GM12875 (cell line): ENCODE measurements around the gene KCNJ2.

Experiments used
- H3K4me3 ChIP-seq: one replicate; pipeline ENCODE4 v1.5.1; 2011; ENCODE audit warnings: low read depth, low read length, control low read depth
- TF ChIP-seq, protein P1 (sequence below): IDR thresholded peaks from 2 replicates; pipeline ENCODE4 v1.5.1; 2011; ENCODE audit warnings: low read depth, mild to moderate bottlenecking, control low read depth, inconsistent platforms, low read length, moderate library complexity, borderline replicate concordance; ENCODE audit not compliant: insufficient read depth

Gene KCNJ2

GRCh38 chr17:70127221-70127873 is 42.0 kb upstream of the KCNJ2 start:
- H3K4me3 ChIP-seq, result no peak overlapping the region
- TF ChIP-seq, protein P1, sequence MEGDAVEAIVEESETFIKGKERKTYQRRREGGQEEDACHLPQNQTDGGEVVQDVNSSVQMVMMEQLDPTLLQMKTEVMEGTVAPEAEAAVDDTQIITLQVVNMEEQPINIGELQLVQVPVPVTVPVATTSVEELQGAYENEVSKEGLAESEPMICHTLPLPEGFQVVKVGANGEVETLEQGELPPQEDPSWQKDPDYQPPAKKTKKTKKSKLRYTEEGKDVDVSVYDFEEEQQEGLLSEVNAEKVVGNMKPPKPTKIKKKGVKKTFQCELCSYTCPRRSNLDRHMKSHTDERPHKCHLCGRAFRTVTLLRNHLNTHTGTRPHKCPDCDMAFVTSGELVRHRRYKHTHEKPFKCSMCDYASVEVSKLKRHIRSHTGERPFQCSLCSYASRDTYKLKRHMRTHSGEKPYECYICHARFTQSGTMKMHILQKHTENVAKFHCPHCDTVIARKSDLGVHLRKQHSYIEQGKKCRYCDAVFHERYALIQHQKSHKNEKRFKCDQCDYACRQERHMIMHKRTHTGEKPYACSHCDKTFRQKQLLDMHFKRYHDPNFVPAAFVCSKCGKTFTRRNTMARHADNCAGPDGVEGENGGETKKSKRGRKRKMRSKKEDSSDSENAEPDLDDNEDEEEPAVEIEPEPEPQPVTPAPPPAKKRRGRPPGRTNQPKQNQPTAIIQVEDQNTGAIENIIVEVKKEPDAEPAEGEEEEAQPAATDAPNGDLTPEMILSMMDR, result no peak

DNA sequence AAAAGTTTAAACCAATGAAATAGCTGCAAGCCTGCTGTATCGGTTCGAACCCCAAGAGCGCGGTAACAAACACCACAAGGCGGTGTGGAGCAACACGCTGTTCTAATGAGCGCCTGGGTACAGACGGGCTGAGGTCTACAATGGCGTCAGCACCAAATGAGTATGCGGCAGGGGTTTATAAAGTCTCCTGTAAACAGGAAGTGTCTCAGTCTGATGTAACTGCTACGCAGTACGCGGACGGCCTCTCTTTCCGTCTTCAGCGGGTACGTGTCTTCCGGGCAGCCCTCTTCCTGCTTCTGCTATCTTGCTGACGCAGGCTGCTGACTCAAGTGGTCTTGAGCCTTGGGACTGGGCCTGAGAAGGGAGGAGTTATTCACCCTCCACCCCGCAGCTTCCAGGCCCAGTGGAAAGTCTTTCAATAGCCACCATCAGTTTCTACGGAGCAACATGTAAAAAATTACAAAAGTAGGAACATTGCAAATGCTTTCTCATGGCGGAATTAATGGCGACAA is 40.5 kb upstream of the KCNJ2 start:
- no peak overlapping the region for H3K4me3 ChIP-seq
- TF ChIP-seq, protein P1, result no peak

DNA sequence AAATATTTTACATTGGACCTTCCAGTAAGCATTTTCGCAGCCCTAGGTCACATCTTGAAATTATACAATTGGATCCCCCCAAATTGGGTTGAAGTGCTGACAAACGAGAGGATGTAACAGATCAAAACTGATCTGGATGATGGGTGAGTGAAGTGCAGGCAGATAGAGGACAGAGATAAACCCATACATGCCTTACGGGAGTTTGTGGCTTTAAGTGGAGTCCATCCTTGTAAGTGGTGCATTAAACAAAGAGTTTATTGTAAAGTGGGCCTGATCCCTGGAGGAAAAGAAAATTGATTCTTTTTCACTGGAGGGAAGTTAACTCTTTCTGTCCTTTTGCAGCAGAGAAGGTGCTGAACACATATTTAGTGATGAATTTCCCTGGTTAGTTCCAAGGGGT is 39.0 kb upstream of the KCNJ2 start:
- TF ChIP-seq, protein P1, result no peak
- H3K4me3 ChIP-seq, result no peak overlapping the region

DNA sequence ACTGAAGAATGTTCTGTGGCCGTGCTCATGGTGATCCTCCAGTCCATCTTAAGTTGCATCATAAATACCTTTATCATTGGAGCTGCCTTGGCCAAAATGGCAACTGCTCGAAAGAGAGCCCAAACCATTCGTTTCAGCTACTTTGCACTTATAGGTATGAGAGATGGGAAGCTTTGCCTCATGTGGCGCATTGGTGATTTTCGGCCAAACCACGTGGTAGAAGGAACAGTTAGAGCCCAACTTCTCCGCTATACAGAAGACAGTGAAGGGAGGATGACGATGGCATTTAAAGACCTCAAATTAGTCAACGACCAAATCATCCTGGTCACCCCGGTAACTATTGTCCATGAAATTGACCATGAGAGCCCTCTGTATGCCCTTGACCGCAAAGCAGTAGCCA is 36.8 kb upstream of the KCNJ2 start:
- H3K4me3 ChIP-seq, result no peak overlapping the region
- TF ChIP-seq, protein P1, result no peak

DNA sequence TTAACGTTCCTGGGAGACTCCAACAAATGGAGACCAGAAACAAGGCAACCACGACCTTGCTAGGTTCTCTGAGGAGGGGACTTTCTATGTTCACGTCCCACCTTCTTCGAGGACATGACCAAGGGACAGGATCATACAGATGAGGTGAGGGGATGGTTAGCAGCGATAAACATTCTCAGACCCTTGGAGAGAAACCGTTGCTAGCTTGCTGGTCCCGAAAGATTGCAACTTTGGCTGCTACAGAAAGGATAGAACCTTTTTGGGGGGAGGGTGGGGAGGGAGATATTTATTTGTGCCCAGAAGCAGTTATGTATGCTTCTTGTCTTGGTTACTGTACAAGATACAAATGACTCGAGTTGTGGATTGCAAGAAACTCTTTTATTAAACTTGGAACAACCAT is 35.3 kb upstream of the KCNJ2 start:
- TF ChIP-seq, protein P1, result no peak
- no peak overlapping the region for H3K4me3 ChIP-seq

GRCh38 chr17:70134777-70135176 is 34.6 kb upstream of the KCNJ2 start:
- no peak overlapping the region for H3K4me3 ChIP-seq
- TF ChIP-seq, protein P1, result no peak

GRCh38 chr17:70136131-70136530 is 33.2 kb upstream of the KCNJ2 start:
- TF ChIP-seq, protein P1, result no peak
- no peak overlapping the region for H3K4me3 ChIP-seq
